Motor neuron (in vitro differentiated cells): ENCODE results near the gene FAM114A1. TPM values are rescaled to one million over a fixed set of nuclear protein-coding genes. Genes with fewer than 3 reads are reported as not detected.
"Not testable (repeated sequence)": the region's sequence is repeated elsewhere in the genome, so short reads cannot be mapped to it uniquely, and the experiment has no call there.

Source experiments
- ATAC-seq, 8 experiments: fragments of 200-7000 bp; cut with Tn5 transposase; replicated peaks in 6 of 8; 2 replicates each; pipeline ENCODE4 v1.8.0; 2021; ENCODE audit warnings: mild to moderate bottlenecking in 8 of 8, moderate library complexity in 8 of 8
- H3K27ac ChIP-seq, 2 donors: fragments of 250-450 bp; sonication (Bioruptor Pico); 2 replicates each; pipeline ENCODE4 v1.9.0; 2021; ENCODE audit warnings: antibody characterized with exemption in 2 of 2, mild to moderate bottlenecking in 2 of 2, moderate library complexity in 1 of 2
- H3K4me1 ChIP-seq, 2 donors: fragments of 250-450 bp; sonication (Bioruptor Pico); replicated peaks in 1 of 2; 2 replicates each; pipeline ENCODE4 v1.6.1; 2021; ENCODE audit warnings: antibody characterized with exemption in 2 of 2, mild to moderate bottlenecking in 2 of 2, moderate library complexity in 1 of 2
- H3K4me3 ChIP-seq, 5 donors: fragments of 250-450 bp; sonication (Bioruptor Pico); 2 replicates each; pipeline ENCODE4 v1.9.0; 2021; ENCODE audit warnings: antibody characterized with exemption in 5 of 5, mild to moderate bottlenecking in 5 of 5, moderate library complexity in 4 of 5
- WGBS, 10 experiments: fragments of 450-650 bp; shearing (Covaris generic); methylation state at CpG; one replicate each; pipeline ENCODE4 v1.0.0; 2022; 5-methylcytosine and 5-hydroxymethylcytosine counted together
- in situ Hi-C, 9 experiments: fragments of 400-800 bp; cut with MboI; loops; one replicate each; pipeline ENCODE4 v1.15.0; 2021; ENCODE audit warnings: low sequenced_read_pairs in 9 of 9, low pct_unique_long_range_greater_than_20kb in 2 of 9; ENCODE audit not compliant: unreplicated experiment in 9 of 9
- total RNA-seq, 8 experiments: library from RNA; unstranded; fragments of 300-600 nt; gene quantifications; 2 replicates each; pipeline versions ENCODE4 v1.2.3 to v1.2.4, GENCODE V29; 2022

The FAM114A1 gene
- total RNA-seq, 8 experiments from 2014 or later = 6.4 to 88.4 (median 9.7) TPM

DNA sequence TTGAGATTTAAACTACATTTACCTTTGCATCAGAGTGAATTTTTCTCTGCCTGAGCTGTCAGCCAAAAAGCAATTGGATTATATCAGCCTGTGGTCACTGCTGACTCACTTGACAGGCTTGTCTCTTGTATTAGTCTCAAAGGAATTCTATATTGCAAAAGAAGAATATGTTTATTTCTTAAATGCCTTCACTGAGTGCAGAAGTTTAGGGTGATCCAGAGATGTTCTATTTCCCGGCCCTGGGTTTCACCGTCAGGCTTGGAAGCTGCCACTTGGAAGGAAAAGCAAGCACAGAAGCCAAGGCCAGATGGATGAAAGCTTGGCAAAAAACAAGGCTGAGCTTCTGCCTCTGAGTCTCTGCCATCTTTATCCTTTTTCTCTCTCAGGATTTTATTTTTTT is 80.9 kb downstream of the FAM114A1 start:
- ATAC-seq = peak in 5 of 8 experiments; percentile 5 to 90 (median 49)

DNA sequence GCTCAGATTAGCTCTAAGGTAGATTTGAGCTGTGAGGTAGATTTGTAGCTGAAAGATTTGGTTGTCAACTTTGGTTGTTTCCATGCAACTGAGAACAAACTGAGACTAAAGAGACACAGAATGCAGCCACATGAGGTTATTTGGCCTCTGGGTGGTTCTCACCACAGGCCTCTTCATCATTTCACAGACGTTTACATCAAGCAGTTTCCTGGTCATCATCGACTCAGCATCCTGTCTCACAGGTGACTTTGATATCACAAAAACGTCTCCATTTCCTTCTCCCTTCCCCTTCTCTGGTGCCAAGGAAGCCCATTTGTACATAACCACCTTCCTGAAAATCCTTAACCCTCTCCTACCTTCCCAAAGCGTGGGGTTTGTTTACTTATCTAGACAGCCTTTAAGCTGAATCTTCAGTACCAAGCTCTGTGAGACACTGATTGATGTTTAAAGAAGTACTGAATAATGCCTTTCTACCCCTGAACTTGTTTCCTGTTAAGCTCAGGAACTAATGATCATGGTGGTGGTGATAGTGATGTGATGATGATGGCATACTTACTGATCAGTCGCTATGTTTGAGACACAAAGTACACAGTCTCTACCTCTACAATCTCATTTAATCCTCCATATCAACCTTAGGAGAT is 81.9 kb downstream of the FAM114A1 start:
- ATAC-seq = peak in 1 of 8 experiments; percentile 9
- no peak overlapping the region for H3K27ac ChIP-seq
- in situ Hi-C loops = loop anchor here in 1 of 9 experiments (25.0 kb wide), 1 partner anchor 188 kb away; no protein-coding TSS in a partner anchor
- no peak overlapping the region for H3K4me3 ChIP-seq
- WGBS, 10 experiments = 10 to 100% (median 70%) methylated on average over 1 to 5 of the region's 5 CpGs; no CpG with 5 or more reads in 3 of the 10 experiments
- peaks cover 46 to 86% of the 10 kb centered on the region in 2 donors for H3K4me1 ChIP-seq

More for the DNA sequence above, 80.9 kb downstream of the FAM114A1 start:
- in situ Hi-C loops = loop anchor here in 1 of 9 experiments (25.0 kb wide), 1 partner anchor 189 kb away; no protein-coding TSS in a partner anchor
- Histone ChIP-seq H3K4me3 (no peak overlapping the region), H3K27ac (no peak overlapping the region), H3K4me1 (peaks cover 45 to 79% of the 10 kb centered on the region in 2 donors)
- WGBS, 10 experiments = 30 to 100% (median 80%) methylated on average over 1 to 2 of the region's 2 CpGs; no CpG with 5 or more reads in 3 of the 10 experiments

DNA sequence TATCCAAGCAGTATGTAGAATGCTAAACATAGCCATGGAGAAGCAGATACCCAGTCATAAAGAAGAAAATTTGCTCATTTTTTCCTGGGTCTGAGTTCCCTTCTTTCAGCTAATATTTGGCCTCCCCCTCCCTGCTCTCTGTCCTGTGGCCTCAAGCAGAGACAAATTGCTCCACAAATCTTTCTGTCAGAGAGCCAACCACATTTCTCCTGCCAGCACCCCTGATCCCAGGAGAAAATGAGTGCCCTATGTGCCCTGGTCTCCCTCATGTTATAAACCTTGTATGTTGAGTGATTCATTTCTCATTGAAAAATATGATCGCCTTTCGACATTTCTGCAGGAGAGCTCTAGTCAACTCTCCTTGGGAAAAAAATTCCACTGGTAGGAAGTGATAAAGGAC is 82.6 kb downstream of the FAM114A1 start:
- Histone ChIP-seq H3K4me1 (peaks cover 50 to 86% of the 10 kb centered on the region in 2 donors), H3K27ac (no peak overlapping the region), H3K4me3 (no peak overlapping the region)
- peak in 1 of 8 experiments; percentile 15 for ATAC-seq
- 60 to 100% (median 85%) methylated on average over 1 to 2 of the region's 2 CpGs; no CpG with 5 or more reads in 4 of the 10 experiments for WGBS, 10 experiments
- in situ Hi-C loops = no loop called here

DNA sequence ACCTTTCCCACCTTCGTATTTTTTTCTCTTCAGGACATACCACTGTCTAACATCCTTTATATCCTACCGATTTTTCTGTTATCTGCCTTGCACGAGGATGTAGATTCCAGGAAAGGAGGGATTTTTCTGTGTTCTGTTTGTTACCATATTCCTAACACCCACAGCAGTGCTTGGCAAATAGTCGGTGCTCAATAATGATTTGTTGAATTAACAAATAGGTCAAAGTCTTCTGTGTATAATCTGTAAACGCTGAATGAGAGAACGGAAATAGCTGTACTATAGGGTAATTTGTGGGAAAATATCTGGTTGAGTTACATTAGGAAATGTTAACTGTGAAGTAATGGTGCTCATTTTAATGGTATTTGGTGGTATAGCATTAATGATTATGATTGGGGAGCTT is 83.1 kb downstream of the FAM114A1 start:
- peaks cover 49 to 85% of the 10 kb centered on the region in 2 donors for H3K4me1 ChIP-seq
- no peak overlapping the region for H3K27ac ChIP-seq
- no peak overlapping the region for H3K4me3 ChIP-seq
- in situ Hi-C loops = no loop called here
- no peak for ATAC-seq
- WGBS, 10 experiments = 51 to 96% (median 83%) methylated on average over 1 to 6 of the region's 6 CpGs

DNA sequence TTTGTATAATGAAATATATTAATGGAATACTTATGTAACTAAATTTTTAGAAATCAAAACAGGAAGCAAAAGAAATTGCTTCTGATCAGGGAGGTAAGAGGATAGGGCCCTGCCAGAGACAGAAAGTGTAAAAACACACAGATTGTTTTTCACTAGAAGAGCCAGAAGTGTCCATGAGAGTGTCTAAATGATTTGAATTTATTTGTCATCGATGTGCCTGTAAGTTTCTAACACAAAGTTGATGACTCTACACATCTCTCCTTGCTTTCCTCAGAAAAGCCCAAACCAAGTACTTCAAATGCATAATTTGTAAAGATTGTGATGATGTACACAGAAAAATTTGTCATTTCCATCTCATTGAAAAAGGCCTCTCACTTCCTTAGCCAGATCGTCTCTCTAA is 84.0 kb downstream of the FAM114A1 start:
- H3K4me1 ChIP-seq = peaks cover 47 to 78% of the 10 kb centered on the region in 2 donors
- H3K4me3 ChIP-seq = no peak overlapping the region
- ATAC-seq = peak in 1 of 8 experiments; percentile 28
- WGBS, 10 experiments = 0 to 75% (median 20%) methylated on average over 1 to 2 of the region's 2 CpGs; no CpG with 5 or more reads in 3 of the 10 experiments
- in situ Hi-C loops = no loop called here
- peak overlapping the region; percentile 2 to 44 for H3K27ac ChIP-seq

DNA sequence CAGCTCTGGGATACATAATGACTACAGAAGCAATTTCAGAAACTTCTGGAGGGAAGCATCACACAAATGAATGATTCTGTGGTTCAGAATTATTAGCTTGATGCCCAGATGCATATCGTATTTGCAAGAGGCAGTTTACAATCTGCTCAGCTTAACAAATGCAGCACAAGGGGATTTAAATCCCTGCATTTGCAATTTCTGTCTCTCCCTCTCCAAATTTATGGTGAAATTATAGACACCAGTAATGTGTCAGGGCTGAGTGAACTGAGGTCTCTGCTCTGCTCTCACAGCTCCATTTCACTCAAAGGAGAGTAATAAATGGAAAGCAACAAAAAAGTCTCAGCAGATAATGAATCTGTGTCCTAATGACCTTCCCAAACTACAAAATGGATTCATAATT is 84.4 kb downstream of the FAM114A1 start:
- Histone ChIP-seq H3K4me1 (peaks cover 43 to 73% of the 10 kb centered on the region in 2 donors), H3K27ac (peak overlapping the region in 1 of 2 donors; percentile 44), H3K4me3 (no peak overlapping the region)
- in situ Hi-C loops = no loop called here
- peak; percentile 27 to 84 (median 67) for ATAC-seq
- WGBS, 10 experiments = 0% methylated on average over 1 of the region's 1 CpG; no CpG with 5 or more reads in 7 of the 10 experiments

DNA sequence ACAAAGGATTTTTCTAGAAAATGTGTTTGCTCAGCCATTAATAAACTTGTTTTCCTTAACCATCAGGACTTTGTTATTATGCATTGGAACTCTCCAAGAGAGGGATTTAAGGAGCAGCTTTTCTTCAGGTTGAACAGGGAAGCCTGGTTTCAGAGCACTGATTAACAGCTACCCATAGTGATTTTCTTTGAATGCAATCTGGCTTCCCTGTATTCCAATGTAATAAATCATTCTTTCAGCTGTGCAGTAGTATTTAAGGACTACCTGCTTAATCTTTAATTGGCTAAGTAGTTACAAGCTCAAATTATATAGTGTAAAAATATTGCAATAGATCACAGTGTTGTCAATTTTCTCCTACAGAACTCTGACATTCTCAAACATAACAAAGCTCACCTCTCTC is 87.1 kb downstream of the FAM114A1 start:
- peaks cover 35 to 51% of the 10 kb centered on the region in 2 donors for H3K4me1 ChIP-seq
- H3K27ac ChIP-seq = no peak overlapping the region
- H3K4me3 ChIP-seq = no peak overlapping the region
- in situ Hi-C loops = no loop called here
- peak in 5 of 8 experiments; percentile 42 to 67 (median 60) for ATAC-seq

DNA sequence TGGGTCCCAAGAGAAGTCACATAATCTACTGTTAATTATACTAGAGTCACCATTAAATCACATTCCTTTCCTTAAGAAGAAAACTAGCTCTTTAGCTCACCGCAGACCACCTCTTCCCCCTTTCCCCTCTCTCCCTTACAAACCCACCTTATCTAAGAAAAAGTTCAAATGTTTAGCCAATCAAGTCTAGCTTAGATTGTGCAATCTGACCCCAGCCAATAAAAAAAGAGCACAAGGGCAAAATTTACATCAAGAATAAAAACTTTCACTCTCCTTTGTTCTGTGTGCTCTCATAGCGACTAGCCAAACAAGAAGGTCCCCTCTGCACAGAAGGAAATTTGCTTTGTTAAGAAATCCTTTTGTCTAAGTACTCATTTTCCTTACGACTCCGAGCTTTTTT is 88.4 kb downstream of the FAM114A1 start:
- whole genome bisulfite sequencing, 10 experiments = 77 to 100% (median 91%) methylated on average over 1 to 4 of the region's 4 CpGs; no CpG with 5 or more reads in 2 of the 10 experiments
- peaks cover 29 to 41% of the 10 kb centered on the region in 2 donors for H3K4me1 ChIP-seq
- in situ Hi-C loops = no loop called here
- H3K4me3 ChIP-seq = no peak overlapping the region
- no peak for ATAC-seq
- no peak overlapping the region for H3K27ac ChIP-seq

DNA sequence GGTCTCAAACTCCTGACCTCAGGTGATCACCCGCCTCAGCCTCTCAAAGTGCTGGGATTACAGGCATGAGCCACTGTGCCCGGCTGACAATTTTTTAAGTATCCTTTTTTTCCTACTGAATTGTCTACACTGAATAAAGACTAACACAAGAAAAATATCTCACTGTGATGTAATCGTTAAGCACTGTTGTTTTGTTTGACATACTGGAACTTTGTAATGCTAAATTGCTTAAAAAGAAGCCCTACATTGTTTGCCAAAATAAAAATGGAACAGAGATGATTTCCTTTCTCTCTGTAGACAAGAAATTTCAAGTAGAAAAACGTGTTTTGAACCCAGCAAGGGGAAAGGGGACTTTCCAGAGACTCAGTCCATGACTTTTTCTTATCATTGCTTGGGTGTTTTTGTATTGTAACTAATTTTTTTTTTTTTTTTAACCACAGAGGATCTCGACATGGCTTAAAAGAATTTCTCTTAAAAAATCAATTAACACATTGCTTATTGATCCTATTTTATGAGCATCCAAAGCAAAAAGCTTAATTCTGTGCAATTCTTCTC is 89.7 kb downstream of the FAM114A1 start:
- no peak for ATAC-seq
- 18 to 82% (median 54%) methylated on average over 3 to 5 of the region's 5 CpGs for WGBS, 10 experiments
- in situ Hi-C loops = no loop called here

DNA sequence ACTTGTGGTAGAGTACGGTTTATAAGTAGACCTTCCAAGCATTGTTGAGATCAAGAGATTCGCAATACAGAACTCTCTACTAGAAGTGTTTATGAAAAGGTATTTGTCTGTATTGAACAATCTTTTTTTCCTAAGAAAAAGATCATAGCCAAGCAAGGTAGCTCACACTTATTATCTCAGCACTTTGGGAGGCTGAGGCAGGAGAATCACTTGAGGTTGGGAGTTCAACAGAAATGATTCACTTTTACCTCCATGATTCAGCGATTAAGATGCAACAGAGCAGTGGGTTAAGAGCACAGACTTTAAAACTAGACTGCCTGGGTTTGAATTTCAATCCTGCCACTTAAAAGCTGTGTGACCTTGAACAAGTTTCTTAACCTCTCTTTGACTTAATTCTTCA is 90.3 kb downstream of the FAM114A1 start:
- Histone ChIP-seq H3K4me3 (no peak overlapping the region), H3K4me1 (peaks cover 14 to 24% of the 10 kb centered on the region in 2 donors), H3K27ac (no peak overlapping the region)
- ATAC-seq = no peak
- in situ Hi-C loops = no loop called here
- 87 to 100% (median 96%) methylated on average over 1 to 3 of the region's 3 CpGs for WGBS, 10 experiments

More for the DNA sequence above, 89.7 kb downstream of the FAM114A1 start:
- peaks cover 19 to 30% of the 10 kb centered on the region in 2 donors for H3K4me1 ChIP-seq
- H3K27ac ChIP-seq = no peak overlapping the region
- H3K4me3 ChIP-seq = no peak overlapping the region

DNA sequence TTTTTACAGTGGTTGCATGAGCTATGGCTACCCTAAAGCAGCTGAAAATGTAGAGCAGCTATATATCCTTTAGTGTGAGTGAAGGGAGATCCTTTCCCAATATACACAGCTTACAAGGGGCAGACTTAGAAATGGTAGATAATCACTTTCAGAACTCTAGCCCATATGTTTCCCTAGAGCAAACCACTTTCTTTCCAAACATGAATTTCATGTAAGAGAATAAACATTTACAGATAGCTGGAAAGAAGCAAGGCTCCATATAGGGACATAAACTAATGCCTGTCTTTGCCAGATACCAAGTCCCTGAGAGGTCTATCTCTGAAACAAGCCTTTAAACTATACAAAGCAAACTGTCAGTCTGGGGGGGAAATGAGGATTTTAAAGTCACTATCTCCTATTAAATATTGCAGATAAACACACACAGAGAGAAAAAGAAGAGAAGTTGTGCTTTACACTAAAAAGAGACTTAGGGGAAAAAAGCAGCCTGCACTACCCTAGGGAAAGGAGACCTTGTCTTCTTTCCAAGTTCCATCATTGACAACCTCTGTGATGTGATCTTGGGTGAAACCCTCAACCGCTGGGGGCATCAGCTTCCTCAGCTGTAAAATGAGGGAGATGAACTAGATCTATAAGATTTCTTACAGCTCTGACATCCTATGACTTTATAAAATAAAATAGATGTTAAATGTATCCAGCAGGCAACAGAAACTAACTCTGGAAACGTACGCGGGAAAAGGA is 91.0 kb downstream of the FAM114A1 start:
- Histone ChIP-seq H3K4me1 (peaks cover 12 to 19% of the 10 kb centered on the region in 2 donors), H3K4me3 (no peak overlapping the region), H3K27ac (no peak overlapping the region)
- WGBS, 10 experiments = 67 to 100% (median 93%) methylated on average over 1 to 4 of the region's 4 CpGs; no CpG with 5 or more reads in 3 of the 10 experiments
- in situ Hi-C loops = no loop called here
- ATAC-seq = no peak

DNA sequence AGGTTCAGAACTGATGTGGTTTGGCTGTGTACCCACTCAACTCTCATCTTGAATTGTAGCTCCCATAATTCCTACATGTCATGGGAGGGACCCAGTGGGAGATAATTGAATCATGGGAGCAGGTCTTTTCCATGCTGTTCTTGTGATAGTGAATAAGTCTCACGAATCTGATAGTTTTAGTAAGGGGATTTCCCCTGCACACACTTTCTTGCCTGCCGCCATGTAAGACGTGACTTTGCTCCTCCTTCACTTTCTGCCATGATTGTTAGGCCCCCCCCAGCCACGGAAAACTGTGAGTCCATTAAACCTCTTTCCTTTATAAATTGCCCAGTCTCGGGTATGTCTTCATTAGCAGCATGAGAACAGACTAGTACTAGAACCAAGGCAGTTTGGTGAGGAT is 91.6 kb downstream of the FAM114A1 start:
- H3K4me3 ChIP-seq, in situ Hi-C loops, H3K27ac ChIP-seq, ATAC-seq: not testable (repeated sequence)
- peaks cover 11 to 12% of the 10 kb centered on the region in 2 donors for H3K4me1 ChIP-seq
- 72 to 100% (median 86%) methylated on average over 1 to 5 of the region's 5 CpGs; no CpG with 5 or more reads in 5 of the 10 experiments for WGBS, 10 experiments
